Measurements from ENCODE around the gene SLC19A1. TPM values are rescaled to one million over a fixed set of nuclear protein-coding genes. Genes with fewer than 3 reads are reported as not detected.

SLC19A1 gene
- total RNA-seq, 1 donor from 2014 or later = 19.3 TPM

DNA sequence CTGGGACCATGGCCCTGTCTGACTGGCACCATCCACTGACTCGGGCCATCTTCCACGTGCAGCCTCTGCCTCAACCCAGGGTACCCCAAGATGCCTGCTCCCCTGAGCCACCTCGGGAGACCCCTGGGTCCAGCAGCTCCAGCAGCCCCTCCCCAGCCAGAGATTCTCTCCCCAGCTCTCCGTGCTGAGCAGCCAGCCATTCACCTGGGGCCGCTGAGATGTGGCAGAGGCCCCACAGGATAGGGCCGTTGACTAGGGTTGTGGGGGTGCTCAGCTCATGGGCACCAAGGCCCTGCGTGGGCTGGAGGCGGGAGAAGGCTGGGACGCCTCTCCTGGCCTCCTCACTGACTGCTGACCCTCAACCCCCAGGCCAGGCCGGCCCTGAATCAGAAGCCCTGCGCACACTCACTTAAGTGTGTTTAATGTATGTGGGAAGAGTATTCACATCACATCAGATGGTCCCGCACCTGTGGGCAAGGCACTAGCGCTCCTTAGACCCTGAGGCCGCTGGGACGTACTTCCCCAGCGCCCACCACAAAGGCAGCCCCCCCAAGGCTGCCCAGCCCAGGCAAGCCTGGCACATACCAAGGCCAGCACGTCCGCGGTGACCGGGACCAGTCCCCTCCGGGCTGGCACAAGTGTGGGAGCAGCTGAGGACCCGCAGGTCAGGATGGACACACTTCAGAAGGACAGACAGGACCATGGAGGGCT lies 27.8 kb downstream of the SLC19A1 start:
- H3K4me3 ChIP-seq (ENCODE audit: low read depth, low read length) = no peak overlapping the region
- DNase-seq (ENCODE audit: low read depth) = no peak
- TF ChIP-seq, protein P1, sequence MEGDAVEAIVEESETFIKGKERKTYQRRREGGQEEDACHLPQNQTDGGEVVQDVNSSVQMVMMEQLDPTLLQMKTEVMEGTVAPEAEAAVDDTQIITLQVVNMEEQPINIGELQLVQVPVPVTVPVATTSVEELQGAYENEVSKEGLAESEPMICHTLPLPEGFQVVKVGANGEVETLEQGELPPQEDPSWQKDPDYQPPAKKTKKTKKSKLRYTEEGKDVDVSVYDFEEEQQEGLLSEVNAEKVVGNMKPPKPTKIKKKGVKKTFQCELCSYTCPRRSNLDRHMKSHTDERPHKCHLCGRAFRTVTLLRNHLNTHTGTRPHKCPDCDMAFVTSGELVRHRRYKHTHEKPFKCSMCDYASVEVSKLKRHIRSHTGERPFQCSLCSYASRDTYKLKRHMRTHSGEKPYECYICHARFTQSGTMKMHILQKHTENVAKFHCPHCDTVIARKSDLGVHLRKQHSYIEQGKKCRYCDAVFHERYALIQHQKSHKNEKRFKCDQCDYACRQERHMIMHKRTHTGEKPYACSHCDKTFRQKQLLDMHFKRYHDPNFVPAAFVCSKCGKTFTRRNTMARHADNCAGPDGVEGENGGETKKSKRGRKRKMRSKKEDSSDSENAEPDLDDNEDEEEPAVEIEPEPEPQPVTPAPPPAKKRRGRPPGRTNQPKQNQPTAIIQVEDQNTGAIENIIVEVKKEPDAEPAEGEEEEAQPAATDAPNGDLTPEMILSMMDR (conservative IDR thresholded peaks at IDR 0.05; ENCODE audit: low read depth, low read length) = no peak

DNA sequence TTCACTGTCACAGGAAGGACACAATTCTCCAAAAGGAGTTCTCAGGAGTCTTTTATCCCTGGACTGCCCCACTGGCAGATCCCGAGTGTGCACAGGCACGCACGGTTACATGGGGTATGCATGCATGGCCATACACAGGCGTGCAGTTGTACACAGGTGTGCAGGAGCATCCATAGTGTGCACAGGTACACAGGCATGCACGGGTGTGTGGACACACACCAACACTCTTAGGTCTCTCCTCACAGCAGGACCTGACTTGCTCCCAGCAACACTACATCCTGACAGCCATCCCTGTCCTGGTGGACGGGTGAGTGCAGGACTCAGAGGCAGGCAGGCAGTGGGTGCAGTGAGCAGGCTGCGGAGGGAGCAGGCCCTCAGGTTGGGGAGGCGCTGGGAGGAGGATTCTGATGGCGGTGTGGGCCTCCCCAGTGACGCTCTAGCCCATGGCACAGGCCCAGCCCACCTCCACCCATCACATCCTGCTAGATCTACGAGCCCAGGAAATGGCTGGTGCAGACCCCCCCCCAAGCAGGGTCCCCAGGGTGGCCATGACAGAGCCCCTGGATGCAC lies 28.4 kb downstream of the SLC19A1 start:
- DNase-seq (ENCODE audit: low read depth) = no peak
- TF ChIP-seq, protein P1 (conservative IDR thresholded peaks at IDR 0.05; ENCODE audit: low read depth, low read length) = no peak
- no peak overlapping the region for H3K4me3 ChIP-seq (ENCODE audit: low read depth, low read length)

DNA sequence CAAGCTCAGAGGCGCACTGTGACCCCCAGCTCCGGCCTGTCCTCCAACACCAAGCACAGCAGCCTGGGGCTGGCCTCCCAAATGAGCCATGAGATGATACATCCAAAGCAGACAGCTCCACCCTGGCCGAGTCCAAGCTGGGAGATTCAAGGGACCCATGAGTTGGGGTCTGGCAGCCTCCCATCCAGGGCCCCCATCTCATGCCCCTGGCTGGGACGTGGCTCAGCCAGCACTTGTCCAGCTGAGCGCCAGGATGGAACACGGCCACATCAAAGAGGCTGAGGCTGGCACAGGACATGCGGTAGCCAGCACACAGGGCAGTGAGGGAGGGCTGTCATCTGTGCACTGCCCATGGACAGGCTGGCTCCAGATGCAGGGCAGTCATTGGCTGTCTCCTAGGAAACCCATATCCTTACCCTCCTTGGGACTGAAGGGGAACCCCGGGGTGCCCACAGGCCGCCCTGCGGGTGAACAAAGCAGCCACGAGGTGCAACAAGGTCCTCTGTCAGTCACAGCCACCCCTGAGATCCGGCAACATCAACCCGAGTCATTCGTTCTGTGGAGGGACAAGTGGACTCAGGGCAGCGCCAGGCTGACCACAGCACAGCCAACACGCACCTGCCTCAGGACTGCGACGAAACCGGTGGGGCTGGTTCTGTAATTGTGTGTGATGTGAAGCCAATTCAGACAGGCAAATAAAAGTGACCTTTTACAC lies 29.1 kb downstream of the SLC19A1 start:
- TF ChIP-seq, protein P1 (conservative IDR thresholded peaks at IDR 0.05; ENCODE audit: low read depth, low read length) = no peak
- DNase-seq (ENCODE audit: low read depth) = no peak
- H3K4me3 ChIP-seq (ENCODE audit: low read depth, low read length) = no peak overlapping the region

DNA sequence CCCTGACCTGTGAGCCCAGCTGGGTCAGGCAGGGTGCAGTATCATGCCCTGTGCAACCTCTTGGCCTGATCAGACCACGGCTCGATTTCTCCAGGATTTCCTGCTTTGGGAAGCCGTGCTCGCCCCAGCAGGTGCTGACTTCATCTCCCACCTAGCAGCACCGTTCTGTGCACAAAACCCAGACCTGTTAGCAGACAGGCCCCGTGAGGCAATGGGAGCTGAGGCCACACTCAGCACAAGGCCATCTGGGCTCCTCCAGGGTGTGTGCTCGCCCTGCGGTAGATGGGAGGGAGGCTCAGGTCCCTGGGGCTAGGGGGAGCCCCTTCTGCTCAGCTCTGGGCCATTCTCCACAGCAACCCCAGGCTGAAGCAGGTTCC lies 29.6 kb downstream of the SLC19A1 start:
- TF ChIP-seq, protein P1 (conservative IDR thresholded peaks at IDR 0.05; ENCODE audit: low read depth, low read length) = no peak
- no peak overlapping the region for H3K4me3 ChIP-seq (ENCODE audit: low read depth, low read length)
- DNase-seq (ENCODE audit: low read depth) = no peak

DNA sequence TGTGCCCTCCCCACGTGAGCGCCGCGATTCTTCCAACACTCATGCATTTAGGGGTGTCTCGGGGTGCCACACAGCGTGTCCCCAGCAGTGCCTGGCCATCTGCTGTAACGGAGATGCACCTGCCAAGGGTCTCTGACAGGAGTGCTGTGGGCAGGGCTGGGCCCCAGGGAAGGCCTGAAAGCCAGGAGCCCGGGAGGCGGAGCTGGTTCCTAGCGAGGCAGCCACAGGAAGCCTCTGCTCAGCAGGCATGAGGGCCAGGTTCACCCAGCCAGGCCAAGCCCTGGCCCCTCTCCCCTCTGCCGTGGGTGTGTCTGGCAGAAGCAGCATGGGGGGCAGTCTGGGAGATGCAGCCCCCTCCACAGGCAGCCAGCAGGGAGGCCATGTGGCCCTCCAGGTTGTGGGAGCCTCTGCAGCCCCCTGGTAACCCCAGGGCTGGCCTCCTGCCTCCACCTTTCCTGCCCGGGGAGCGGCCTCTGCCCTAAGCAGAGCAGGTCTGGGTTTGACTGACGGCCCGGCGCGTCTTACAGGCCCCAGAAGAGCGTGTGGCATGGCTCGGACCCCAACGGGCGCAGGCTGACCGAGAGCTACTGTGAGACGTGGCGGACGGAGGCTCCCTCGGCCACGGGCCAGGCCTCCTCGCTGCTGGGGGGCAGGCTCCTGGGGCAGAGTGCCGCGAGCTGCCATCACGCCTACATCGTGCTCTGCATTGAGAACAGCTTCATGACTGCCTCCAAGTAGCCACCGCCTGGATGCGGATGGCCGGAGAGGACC lies 30.4 kb downstream of the SLC19A1 start:
- no peak overlapping the region for H3K4me3 ChIP-seq (ENCODE audit: low read depth, low read length)
- TF ChIP-seq, protein P1 (conservative IDR thresholded peaks at IDR 0.05; ENCODE audit: low read depth, low read length) = no peak
- no peak for DNase-seq (ENCODE audit: low read depth)

DNA sequence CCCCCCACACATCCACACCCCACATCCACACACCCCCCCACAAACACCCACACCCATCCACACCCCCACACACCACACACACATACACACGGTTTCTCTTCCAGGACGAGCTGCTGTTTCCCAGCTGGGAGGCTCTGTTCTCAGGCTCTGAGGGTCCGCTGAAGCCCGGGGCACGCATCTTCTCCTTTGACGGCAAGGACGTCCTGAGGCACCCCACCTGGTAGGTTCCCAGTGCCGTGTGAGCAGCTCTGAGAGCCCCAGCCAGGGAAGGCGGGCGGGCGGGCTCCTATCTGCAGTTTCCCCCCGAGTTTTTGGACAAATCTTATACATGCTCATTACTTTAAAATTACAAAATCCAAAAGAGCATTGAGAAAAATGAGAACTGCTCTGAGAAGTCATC lies 31.2 kb downstream of the SLC19A1 start:
- TF ChIP-seq, protein P1 (conservative IDR thresholded peaks at IDR 0.05; ENCODE audit: low read depth, low read length) = no peak
- no peak for DNase-seq (ENCODE audit: low read depth)
- H3K4me3 ChIP-seq (ENCODE audit: low read depth, low read length) = no peak overlapping the region
